Amniotic stem cell (primary cell): ENCODE data around the gene GCK.

Experiments used
- DNase-seq: peaks from one replicate; lab custom pipeline; 2025; lab: John Stamatoyannopoulos, UW

Gene GCK

DNA sequence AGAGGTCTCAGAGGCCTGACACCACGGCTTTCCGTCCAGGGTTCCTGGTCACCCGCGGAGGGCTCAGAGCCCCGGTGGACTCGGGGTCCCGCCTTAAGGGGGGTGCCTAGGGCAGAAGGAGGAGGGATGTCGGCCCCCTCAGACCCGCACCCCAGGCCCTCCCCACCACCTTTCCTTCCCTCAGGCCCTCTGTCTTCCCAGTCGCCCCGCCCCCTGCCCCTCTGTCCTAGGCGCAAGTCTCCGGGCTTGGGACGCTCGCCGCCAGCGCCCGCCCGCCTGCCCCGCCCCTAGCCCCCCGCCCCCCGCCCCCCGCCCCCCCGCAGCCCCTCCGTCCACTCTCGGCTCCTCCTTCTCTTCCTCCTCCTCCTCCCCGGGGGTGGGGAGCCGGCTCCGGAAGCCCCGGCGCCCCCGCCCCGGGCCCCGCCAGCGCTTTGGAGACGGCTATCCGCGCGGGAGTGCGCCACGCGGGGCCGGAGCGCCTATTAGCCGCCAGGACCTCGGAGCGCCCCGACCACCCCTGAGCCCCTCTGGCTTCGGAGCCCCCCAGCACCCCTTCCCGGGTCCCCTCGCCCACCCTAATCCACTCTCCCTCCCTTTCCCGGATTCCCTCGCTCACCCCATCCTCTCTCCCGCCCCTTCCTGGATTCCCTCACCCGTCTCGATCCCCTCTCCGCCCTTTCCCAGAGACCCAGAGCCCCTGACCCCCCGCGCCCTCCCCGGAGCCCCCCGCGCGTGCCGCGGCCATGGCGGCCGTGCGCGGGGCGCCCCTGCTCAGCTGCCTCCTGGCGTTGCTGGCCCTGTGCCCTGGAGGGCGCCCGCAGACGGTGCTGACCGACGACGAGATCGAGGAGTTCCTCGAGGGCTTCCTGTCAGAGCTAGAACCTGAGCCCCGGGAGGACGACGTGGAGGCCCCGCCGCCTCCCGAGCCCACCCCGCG is 85.0 kb downstream of the GCK start, which contains the start of gene AEBP1:
Gene AEBP1, plus strand, starts transcription at position 423 of the 937 bp plus-strand sequence. Its CDS starts 321 bp downstream, at position 744.
- no peak for DNase-seq

- DNase-seq: no peak
These were observed 85.7 kb downstream of the GCK start for GRCh38 chr7:44103566-44103922.

GRCh38 chr7:44102846-44103565 is 86.2 kb downstream of the GCK start:
- DNase-seq: no peak

DNA sequence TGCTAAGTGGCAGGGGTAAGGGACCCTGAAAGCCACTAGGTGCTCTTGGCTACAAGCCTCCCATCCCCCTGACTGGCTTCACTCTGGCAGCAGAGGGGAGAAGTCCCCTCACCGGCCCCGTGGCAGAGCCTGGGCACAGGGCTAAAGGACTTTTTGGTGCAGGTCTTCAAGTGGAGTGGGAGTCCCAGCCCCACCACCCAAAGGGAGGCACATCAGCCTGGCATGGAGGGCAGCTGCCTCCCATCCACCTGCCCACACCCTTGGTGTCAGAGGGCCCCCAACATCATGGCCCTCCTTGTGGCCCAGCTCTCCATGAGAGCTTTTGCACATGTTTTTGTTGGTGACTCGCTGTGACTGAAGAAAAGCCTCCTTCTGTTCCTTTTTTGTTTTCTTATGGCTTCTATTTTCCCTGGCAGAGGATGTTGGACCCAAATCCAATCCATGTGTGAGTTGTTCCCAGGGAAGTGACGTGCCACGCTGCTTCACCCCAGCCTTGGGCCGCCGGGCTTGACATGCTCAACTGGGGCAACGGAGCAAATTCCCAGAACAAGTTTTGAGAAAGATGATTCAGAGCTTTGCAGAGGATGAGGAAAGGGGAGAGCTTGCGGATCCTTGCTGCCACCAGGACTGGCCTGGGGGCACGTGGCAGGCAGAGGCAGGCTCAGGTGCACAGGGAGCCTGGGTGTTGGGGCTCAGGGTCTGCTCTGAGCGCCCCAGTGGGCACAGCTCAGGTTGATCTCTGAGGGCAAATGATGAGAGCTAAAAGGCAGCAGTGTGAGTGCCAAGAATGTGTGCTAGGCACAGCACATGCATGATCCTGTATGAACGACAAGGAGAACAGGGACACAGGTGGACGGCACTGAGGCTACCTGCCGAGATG is 87.0 kb downstream of the GCK start:
- peak; percentile 88 for DNase-seq

DNA sequence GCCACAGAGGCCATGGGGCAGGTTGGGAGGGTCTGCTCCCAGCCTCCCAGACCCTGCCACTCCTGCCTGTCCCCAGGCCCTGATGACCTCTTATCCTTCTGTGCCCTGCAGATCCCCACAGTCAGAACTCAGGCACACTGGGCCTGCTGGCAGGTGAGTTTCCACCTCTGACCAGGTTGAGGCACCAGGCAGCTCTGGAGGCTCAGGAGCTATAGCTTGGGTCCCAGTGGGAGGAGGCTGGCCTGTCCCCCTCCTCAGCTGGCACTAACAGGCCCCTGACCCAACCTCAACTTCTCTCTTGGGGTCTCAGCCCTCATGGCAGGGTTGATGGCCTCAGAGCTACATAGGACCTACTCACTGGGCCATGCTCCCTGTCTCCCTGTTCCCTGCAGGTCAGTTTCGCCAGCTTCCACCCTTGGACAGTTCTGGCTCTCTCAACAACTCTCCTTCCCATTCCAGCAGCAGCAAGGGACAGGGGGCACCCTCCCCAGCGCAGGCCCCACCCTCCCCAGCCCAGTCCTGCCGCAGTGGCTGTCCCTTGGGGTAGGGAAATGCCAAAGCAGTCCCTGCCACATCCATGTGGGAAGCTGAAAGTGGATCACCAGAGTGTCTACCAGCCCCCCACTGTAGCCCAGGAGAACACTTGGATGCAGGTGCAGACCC is 87.8 kb downstream of the GCK start:
- DNase-seq: no peak

- no peak for DNase-seq
These were observed 88.6 kb downstream of the GCK start for GRCh38 chr7:44100458-44101302.

DNA sequence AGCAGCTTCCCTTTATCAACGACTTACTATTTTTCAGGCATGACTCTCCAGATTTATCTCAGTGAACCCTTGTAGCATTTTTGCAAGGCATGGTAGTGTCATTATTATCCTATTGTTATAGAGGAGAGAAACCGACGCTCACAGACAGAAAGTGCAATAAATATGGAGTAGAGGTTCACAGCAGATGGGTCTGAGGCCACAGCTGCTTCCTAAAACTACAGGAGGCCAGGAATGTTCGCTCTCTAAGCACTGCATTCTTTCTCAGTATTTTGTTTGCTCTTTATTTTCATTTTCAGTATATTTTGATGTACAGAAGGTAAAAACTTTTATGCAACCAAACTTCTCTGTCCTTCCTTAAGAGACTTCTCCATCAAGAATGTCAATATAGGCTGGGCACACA is 89.6 kb downstream of the GCK start:
- DNase-seq: no peak

DNA sequence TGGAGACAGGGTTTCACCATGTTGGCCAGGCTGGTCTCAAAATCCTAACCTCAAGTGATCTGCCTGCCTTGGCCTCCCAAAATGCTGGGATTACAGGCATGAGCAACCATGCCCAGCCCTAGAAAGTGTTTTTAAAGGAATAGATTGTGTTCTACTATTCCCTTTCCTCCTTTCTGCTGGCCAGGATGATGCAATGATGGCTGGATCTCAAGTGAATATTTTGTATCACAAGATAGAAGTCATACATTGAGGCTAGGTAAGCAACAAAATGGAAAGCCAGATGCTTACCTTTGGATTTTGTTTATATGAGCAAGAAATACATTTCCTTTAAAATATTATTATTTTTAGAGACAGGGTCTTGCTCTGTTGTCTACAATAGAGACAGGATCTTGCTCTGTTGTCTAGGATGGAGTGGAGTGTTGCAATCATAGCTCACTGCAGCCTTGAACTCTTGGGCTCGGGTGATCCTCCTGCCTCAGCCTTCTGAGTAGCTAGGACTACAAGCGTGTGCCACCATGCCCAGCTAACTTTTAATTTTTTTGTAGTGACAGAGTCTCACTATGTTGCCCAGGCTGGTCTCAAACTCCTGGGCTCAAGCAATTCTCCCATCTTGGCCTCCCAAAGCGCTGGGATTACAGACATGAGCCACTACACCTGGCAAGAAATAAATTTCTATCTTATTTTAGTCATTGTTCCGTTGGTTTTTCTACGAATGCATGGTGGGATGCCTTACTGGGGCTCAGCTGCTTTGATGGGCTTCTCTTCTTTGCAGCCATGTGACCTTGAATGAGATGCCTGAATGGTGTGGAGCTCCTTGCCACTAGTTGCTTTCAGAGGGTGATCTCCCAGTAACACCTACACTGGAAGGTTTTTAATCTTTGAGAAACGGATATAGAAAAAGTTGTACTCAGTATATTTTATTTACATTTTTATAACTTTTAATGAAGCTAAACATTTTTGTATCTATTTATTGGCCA is 90.9 kb downstream of the GCK start:
- DNase-seq: no peak

DNA sequence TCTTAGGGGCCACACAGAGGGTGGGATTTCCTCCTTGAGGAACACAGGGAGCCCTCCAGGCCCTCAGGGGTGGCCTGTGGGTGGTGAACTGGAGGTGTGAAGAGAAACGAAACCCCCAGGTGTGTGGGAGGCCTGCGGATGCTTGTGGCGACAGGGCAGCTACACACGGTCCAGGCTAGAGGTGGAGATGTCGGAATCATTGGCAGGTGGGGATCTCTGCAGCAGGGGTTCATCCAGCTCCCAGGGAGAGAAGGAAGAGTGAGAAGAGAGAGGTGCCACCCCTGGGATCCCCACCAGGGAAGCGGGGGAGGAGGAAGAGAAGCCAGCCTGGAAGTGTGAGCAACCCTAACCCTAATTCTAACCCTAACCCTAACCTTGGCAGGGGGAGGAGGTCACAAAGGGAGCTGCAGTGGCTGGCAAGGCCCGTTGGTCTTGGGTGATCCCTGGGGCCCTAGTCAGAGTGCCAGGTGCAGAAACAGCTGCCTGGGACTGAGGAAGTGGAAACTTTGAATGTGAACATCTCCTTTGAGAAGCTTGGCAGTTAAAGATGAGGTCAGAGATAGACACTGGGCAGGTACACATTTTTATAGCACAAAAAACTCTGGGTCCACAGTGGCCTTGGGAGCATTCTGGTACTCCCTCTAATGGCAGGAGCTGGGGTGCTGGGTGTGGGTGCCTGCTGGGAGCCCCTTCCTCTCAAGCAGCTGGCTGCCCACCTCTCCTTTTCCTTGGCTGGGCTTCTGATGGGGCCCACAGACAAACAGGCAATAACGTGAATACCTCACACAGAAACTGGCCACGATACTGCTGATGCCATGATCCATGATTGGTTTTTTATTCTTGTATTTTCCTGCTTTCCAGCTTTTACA is 91.9 kb downstream of the GCK start:
- no peak for DNase-seq

DNA sequence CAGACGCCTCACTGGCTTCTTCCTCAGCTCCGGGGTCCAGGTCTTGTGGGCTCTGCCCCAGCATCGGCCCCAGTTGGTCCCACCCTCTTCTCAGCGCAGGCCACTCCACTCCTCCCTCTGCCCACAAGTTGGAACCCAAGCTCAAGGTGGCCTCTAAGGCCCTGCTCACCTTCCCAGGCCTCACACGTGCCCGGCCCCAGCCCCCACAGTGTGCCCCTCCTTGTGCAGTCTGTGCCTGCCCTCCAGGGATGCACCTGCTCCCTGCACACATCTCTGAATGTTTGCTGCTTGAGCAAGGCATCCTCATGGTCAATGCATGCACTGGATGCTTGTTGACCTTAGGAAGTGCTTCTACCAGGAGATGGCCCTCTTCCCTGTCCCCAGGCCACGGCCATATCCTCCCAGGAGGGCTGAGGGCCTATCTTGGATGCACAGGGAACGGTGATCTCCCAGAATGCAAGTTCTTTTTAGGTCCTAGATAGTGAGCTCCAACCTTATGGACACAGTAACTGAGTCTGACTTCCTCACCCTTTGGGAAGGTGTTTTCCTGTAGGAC is 92.8 kb downstream of the GCK start:
- DNase-seq: no peak

- DNase-seq: no peak
These were observed 93.5 kb downstream of the GCK start for GRCh38 chr7:44095781-44096180.

GRCh38 chr7:44094883-44095592 is 94.2 kb downstream of the GCK start:
- DNase-seq: no peak

DNA sequence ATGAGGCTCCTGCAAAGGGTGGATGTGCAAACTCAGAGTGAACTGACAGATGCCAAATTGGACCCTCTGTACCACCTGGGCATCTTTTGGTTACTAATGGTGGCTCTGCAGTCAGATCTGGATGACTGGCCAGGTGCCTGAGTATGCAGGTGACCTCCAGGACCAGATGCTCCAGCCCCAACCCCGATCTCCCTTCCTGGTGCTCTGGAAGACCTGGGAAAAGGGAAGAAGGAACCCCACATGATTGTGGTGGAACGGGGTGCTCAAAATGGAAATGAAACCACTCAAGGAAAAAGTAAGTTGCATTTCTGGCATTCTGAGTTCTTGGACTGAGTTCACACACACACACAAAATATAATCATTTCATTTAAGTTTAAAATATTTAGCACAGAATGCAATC is 94.9 kb downstream of the GCK start:
- DNase-seq: no peak
